ENCODE results near the gene XPNPEP2. TPM values are rescaled to one million over a fixed set of nuclear protein-coding genes. Genes with fewer than 3 reads are reported as not detected.

XPNPEP2 gene
- total and polyA plus RNA-seq, 8 donors, result 0.33 to 16.3 (median 1.7) TPM

DNA sequence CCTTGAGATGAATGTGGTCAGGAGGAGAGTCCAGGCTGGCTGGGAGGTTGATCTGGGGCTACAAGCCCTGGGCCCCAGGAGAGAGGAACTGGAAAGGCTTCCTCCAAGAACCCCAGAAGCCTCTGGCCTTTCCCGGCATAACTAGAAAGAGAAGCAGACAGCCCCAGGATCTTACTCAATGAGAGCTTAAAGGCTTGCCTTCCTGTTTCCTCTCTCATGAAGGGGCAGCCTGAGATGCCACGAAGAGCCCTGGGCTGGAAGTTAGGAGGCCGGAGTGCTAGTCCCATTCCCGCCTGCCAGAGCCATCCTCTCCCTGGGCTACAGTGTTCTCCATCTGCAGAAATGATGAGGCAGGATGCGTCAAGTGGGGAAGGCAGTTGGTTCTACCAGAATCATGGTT is 20.1 kb upstream of the XPNPEP2 start:
- TF ChIP-seq POLR2A (IDR thresholded peaks at IDR 0.05) (no peak), POLR2AphosphoS5 (IDR thresholded peaks at IDR 0.05) (no peak), EP300 (IDR thresholded peaks at IDR 0.05) (no peak)
- TF ChIP-seq, protein P1, sequence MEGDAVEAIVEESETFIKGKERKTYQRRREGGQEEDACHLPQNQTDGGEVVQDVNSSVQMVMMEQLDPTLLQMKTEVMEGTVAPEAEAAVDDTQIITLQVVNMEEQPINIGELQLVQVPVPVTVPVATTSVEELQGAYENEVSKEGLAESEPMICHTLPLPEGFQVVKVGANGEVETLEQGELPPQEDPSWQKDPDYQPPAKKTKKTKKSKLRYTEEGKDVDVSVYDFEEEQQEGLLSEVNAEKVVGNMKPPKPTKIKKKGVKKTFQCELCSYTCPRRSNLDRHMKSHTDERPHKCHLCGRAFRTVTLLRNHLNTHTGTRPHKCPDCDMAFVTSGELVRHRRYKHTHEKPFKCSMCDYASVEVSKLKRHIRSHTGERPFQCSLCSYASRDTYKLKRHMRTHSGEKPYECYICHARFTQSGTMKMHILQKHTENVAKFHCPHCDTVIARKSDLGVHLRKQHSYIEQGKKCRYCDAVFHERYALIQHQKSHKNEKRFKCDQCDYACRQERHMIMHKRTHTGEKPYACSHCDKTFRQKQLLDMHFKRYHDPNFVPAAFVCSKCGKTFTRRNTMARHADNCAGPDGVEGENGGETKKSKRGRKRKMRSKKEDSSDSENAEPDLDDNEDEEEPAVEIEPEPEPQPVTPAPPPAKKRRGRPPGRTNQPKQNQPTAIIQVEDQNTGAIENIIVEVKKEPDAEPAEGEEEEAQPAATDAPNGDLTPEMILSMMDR (IDR thresholded peaks at IDR 0.05), result no peak
- Histone ChIP-seq H3K9me3 (no peaks in the 10 kb centered on the region), H3K4me1 (no peaks in the 10 kb centered on the region), H3K4me3 (no peak overlapping the region), H3K36me3 (no peaks in the 10 kb centered on the region), H3K27ac (no peak overlapping the region), H3K27me3 (no peaks in the 10 kb centered on the region)
- 71 to 93% (median 85%) methylated on average over 4 to 5 of the region's 5 CpGs for WGBS, 5 donors
- DNase-seq, result no peak
- intact Hi-C loops (cut with DNase I; ENCODE audit: low total_unique reads), result no loop called here

DNA sequence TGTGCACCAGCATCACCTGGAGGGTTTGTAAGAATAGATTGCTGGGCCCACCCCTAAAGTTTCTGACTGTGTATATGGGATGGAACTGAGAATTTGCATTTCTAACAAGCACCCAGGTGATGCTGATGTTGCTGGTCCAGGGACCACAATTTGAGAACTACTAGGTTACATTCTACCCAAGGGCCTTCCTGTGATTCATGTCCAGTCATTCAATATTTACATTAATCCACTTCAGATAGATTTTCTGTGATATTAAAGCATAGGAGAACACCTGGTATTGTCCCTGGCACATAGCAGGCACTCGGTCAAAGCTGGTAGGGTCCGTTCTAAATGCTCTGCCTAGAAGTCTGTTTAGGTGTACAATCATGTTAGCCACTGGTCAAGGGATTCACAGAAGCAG is 19.5 kb upstream of the XPNPEP2 start:
- Histone ChIP-seq H3K4me1 (no peaks in the 10 kb centered on the region), H3K9me3 (no peaks in the 10 kb centered on the region), H3K27me3 (no peaks in the 10 kb centered on the region), H3K27ac (no peak overlapping the region), H3K4me3 (no peak overlapping the region), H3K36me3 (no peaks in the 10 kb centered on the region)
- 63 to 82% (median 67%) methylated on average over 2 of the region's 2 CpGs for WGBS, 5 donors
- intact Hi-C loops (cut with DNase I; ENCODE audit: low total_unique reads), result no loop called here
- TF ChIP-seq EP300 (IDR thresholded peaks at IDR 0.05) (no peak), POLR2AphosphoS5 (IDR thresholded peaks at IDR 0.05) (no peak), POLR2A (IDR thresholded peaks at IDR 0.05) (no peak)
- TF ChIP-seq, protein P1 (IDR thresholded peaks at IDR 0.05), result no peak
- no peak for DNase-seq

DNA sequence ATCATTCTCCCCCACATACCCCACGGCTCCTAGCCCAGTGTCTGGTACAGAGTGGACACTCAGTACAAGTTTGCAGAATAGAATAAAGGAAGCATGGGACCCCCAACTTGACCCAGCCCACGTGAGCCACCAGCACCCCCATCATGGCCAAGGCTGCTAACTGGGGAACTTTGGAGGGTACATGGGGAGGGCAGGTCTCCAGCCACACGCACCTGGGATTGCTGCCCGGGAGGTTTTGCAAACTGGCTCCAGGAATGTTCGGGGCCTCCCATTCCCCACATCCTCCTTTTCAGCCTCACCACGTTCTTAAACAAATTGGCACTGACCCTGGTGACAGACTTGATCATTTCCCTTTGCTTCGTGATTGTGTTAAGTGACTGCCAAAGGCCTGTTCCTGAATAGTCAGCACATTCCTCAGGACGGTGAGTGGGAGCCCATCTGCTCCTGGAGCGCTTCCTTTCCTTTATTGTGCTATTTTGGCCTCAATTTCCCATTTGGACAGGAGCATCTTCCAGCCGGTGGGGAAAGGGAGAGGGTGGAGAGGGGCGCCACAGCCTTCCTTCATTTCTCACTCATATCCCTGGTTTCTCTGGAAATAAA is 18.7 kb upstream of the XPNPEP2 start:
- 53 to 73% (median 61%) methylated on average over 7 to 11 of the region's 11 CpGs for WGBS, 5 donors
- no peaks in the 10 kb centered on the region for H3K9me3 ChIP-seq
- TF ChIP-seq POLR2AphosphoS5 (IDR thresholded peaks at IDR 0.05), result no peak
- DNase-seq, result no peak
- H3K36me3 ChIP-seq, result no peaks in the 10 kb centered on the region
- H3K4me3 ChIP-seq, result no peak overlapping the region
- no peaks in the 10 kb centered on the region for H3K27me3 ChIP-seq
- no peaks in the 10 kb centered on the region for H3K4me1 ChIP-seq
- intact Hi-C loops (cut with DNase I; ENCODE audit: low total_unique reads), result no loop called here
- no peak overlapping the region for H3K27ac ChIP-seq

DNA sequence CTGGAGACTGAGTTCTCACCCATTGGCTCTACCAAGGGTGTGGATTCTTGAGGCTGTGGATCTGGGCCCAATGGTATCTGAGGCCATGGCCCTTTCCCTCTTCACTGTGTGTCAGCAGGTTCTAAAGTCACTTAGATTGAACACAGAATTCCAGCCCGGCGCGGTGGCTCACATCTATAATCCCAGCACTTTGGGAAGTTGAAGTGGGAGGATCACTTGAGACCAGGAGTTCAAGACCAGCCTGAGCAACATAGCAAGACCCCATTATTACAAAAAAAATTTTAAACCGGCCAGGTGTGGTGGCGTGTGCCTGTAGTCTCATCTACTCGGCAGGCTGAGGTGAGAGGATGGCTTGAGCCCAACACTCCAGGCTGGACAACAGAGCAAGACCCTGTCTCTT is 18.0 kb upstream of the XPNPEP2 start:
- 85 to 100% (median 93%) methylated on average over 6 of the region's 6 CpGs for WGBS, 5 donors
- H3K4me1 ChIP-seq, result no peaks in the 10 kb centered on the region
- H3K4me3 ChIP-seq, result no peak overlapping the region
- no peaks in the 10 kb centered on the region for H3K27me3 ChIP-seq
- TF ChIP-seq POLR2AphosphoS5 (IDR thresholded peaks at IDR 0.05) (no peak), EP300 (IDR thresholded peaks at IDR 0.05) (no peak), POLR2A (IDR thresholded peaks at IDR 0.05) (no peak)
- TF ChIP-seq, protein P1 (IDR thresholded peaks at IDR 0.05), result no peak
- H3K27ac ChIP-seq, result no peak overlapping the region
- intact Hi-C loops (cut with DNase I; ENCODE audit: low total_unique reads), result no loop called here
- no peaks in the 10 kb centered on the region for H3K36me3 ChIP-seq
- no peak for DNase-seq
- H3K9me3 ChIP-seq, result no peaks in the 10 kb centered on the region

DNA sequence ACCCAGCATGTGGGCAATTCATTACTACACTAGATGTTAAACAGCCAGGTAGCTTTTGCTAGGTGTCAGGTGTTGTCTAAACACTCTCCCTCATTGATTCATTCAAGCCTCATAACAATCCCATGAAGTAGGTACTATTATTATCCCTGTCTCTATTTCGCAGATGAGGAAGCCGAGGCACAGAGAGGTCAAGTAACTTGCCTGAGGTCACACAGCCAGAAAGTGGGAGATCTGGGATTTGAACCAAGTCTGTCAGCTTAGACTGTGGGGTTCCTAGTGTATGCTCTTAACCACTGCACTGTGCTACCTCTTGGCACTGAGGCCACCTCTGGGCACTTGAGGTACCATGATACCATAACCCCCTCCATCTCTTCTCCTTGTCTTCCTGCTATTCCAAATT is 17.4 kb upstream of the XPNPEP2 start:
- intact Hi-C loops (cut with DNase I; ENCODE audit: low total_unique reads), result no loop called here
- TF ChIP-seq POLR2A (IDR thresholded peaks at IDR 0.05) (no peak), EP300 (IDR thresholded peaks at IDR 0.05) (no peak), POLR2AphosphoS5 (IDR thresholded peaks at IDR 0.05) (no peak)
- TF ChIP-seq, protein P1 (IDR thresholded peaks at IDR 0.05), result no peak
- no peaks in the 10 kb centered on the region for H3K9me3 ChIP-seq
- DNase-seq, result no peak
- H3K4me3 ChIP-seq, result no peak overlapping the region
- 58 to 87% (median 79%) methylated on average over 2 of the region's 2 CpGs for WGBS, 5 donors
- H3K27me3 ChIP-seq, result no peaks in the 10 kb centered on the region
- no peaks in the 10 kb centered on the region for H3K36me3 ChIP-seq
- no peak overlapping the region for H3K27ac ChIP-seq
- H3K4me1 ChIP-seq, result no peaks in the 10 kb centered on the region

Measured in stomach (tissue), 9 donors.